ENCODE results near the gene SLC2A14.
"Not testable (repeated sequence)": the region's sequence is repeated elsewhere in the genome, so short reads cannot be mapped to it uniquely, and the experiment has no call there.

Gene SLC2A14

DNA sequence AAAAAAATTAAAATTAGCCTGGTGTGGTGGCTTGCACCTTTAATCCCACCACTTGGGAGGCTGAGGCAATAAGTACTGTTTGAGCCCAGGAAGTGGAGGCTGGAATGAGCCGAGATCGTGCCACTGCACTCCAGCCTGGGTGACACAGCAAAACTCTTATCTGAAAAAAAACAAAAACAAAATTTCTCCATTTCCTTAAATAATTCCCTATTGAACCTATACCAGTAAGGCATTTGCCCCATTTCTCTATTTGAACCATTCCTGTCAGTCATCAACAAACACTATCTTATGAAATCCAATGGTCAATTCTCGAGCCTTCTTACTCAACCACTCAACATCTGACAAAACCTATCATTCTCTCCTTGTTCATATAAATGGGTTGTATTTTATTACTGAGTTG lies 14.7 kb downstream of the SLC2A14 start:
- peak in 1 of 2 donors; percentile 19 for DNase-seq (ENCODE audit: low read depth in 2 of 2)
- TF ChIP-seq, protein P1, sequence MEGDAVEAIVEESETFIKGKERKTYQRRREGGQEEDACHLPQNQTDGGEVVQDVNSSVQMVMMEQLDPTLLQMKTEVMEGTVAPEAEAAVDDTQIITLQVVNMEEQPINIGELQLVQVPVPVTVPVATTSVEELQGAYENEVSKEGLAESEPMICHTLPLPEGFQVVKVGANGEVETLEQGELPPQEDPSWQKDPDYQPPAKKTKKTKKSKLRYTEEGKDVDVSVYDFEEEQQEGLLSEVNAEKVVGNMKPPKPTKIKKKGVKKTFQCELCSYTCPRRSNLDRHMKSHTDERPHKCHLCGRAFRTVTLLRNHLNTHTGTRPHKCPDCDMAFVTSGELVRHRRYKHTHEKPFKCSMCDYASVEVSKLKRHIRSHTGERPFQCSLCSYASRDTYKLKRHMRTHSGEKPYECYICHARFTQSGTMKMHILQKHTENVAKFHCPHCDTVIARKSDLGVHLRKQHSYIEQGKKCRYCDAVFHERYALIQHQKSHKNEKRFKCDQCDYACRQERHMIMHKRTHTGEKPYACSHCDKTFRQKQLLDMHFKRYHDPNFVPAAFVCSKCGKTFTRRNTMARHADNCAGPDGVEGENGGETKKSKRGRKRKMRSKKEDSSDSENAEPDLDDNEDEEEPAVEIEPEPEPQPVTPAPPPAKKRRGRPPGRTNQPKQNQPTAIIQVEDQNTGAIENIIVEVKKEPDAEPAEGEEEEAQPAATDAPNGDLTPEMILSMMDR (IDR thresholded peaks at IDR 0.05; ENCODE audit: low read depth, low read length), result no peak
- H3K4me3 ChIP-seq (replicated peaks in 1 of 2; ENCODE audit: low read depth in 2 of 2, low read length in 2 of 2), result no peak overlapping the region

DNA sequence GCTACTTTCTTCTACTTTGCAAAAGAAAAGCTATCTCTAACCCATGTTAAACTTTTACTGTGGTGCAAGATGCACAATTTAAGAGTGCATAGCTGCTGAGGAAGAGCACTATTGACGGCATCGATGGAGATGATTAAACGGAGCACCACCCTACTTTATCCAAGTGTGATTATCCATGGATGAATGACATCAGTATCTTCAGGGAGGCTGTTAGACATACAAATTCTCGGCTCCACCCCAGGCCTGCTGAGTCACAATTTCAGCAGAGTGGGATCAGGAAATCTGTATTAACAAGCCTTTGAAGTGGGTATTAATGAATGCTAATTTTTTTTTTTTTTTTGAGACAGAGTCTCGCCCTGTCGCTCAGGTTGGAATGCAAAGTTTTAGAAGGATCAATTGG lies 16.2 kb downstream of the SLC2A14 start:
- no peak overlapping the region for H3K4me3 ChIP-seq (replicated peaks in 1 of 2; ENCODE audit: low read depth in 2 of 2, low read length in 2 of 2)
- no peak for DNase-seq (ENCODE audit: low read depth in 2 of 2)
- TF ChIP-seq, protein P1 (IDR thresholded peaks at IDR 0.05; ENCODE audit: low read depth, low read length), result no peak

DNA sequence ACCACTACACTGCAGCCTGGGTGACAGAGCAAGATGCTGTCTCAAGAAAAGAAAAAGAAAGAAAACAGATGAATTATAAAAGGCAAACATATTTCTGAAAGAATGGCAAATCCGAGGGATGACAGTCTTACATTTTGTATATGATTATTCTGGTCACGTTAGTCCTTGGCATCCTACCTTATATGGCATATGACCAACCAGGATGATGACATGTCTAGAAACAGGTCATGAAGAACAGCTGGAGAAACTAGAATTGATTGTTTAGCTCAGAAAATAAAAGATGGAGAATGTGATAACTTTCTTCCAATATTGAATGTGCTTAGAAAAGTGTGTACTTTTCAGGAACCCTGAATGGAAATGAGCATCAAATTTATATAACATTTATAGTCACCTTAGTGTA lies 19.2 kb downstream of the SLC2A14 start:
- no peak overlapping the region for H3K4me3 ChIP-seq (replicated peaks in 1 of 2; ENCODE audit: low read depth in 2 of 2, low read length in 2 of 2)
- TF ChIP-seq, protein P1 (IDR thresholded peaks at IDR 0.05; ENCODE audit: low read depth, low read length), result no peak
- DNase-seq (ENCODE audit: low read depth in 2 of 2), result no peak

DNA sequence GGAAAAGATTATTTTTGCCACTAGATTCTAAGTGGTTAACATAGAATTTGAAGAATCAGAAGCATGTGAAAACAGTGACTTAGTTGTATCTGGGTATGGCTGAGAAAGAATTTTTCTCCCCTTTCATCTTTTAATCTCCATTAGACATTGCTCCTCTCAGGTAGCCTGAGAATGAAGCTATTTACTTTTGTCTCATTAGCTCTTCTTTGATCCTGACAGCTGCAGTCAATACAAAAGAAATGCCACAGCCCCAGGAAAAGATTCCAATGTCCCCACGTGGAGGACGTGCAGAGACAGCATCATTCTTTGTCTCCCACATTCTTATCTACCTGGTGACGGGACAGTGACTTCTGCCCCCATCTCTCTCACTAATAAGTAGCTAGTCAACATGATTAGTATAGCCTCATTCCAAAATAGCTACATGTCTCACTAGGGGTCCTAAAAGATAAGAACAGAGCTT lies 21.1 kb downstream of the SLC2A14 start:
- H3K4me3 ChIP-seq (replicated peaks in 1 of 2; ENCODE audit: low read depth in 2 of 2, low read length in 2 of 2); DNase-seq (ENCODE audit: low read depth in 2 of 2): not testable (repeated sequence)

DNA sequence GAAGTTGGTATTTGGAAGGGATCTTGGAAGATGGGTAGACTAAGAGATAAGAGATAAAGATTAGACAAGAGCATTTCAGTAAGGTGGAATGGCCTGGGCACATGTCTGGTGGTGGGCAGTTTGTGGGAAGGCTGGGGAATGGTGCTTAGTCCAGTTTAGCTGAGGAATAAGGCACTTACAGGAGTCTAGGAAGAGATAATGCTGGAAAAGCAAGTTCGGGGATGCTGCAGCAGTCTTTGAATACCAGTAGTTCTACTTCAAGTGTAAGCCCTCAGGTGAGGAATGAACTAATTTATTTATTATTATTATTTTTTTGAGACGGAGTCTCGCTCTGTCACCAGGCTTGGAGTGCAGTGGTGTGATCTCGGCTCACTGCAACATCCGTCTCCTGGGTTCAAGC lies 22.6 kb downstream of the SLC2A14 start:
- H3K4me3 ChIP-seq (replicated peaks in 1 of 2; ENCODE audit: low read depth in 2 of 2, low read length in 2 of 2); DNase-seq (ENCODE audit: low read depth in 2 of 2): not testable (repeated sequence)

DNA sequence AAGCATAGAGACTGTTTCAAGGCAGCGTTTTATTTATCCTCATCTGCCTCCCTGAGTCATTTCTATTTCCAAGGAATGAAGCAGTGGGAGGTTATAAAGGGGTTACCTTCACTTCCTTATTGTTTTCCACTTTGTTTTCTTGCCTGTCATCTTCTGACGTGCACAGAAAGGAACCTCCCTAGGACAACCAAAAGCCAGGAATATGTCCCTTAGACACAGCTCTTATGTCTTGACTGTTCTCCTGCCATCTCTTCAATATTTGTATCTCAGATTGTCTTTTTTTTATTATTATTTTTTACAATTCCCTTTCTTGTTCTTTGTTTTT lies 24.7 kb downstream of the SLC2A14 start:
- DNase-seq (ENCODE audit: low read depth in 2 of 2), result not testable (repeated sequence)

DNA sequence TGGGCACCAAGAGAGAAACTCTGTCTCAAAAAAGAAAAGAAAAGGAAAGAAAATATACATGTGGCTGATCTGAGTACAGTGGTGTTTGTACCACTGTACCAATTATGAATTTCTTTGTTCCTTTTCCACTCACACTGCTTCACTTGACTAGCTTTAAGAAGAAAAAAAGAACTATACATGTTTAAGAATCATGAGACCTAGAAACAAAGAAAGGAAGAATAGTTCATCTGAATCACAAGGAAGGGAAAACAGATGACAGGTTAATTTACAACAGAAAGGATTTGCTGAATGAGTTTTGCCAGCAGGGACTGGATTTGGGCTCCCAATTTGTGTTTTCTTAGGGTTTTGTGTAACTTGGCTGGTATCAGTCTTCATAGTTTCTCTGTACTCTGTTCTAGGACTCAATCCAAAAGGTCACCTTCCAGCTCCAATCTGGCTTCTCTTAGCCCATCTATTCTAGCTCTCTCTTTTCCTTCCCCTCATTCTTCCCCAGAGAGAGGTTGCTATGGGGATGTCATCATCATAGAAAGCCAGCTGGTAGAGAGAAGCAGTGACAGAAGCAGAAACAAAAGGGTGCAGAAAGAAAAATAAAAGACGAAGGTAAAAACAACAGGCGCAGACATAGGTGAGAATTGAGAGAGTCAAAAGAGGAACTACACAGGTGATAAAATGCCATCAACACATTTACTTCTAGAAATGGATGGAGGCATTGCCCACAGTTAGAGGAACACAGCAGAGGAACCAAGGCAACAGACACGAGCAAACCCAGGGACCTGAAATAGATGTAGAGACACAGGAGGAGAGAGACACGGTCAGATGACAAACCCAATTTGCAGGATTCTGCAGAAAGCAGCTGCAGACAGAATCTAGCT lies 25.3 kb downstream of the SLC2A14 start:
- H3K4me3 ChIP-seq (replicated peaks in 1 of 2; ENCODE audit: low read depth in 2 of 2, low read length in 2 of 2), result not testable (repeated sequence)

More for the DNA sequence above, 24.7 kb downstream of the SLC2A14 start:
- H3K4me3 ChIP-seq (replicated peaks in 1 of 2; ENCODE audit: low read depth in 2 of 2, low read length in 2 of 2), result not testable (repeated sequence)

DNA sequence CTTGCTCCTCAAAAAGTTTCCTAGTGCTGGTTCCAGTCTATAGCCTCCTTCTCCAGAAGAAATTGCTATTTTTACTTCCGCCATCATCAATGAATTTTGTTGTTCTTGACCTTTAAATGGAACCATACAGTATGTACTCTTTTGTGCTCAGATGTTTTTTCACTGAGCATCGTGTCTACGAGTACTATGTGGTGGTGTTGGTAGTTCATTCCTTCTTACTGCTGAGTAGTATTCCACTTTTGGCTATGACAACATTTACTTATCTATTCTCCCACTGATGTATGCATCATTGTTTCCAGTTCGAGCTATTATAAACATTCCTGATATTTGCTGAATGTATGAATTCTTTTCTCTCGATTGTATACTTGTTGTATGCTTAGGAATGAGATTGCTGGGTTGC lies 28.6 kb downstream of the SLC2A14 start:
- peak in 1 of 2 donors; percentile 50 for DNase-seq (ENCODE audit: low read depth in 2 of 2)
- H3K4me3 ChIP-seq (replicated peaks in 1 of 2; ENCODE audit: low read depth in 2 of 2, low read length in 2 of 2), result no peak overlapping the region
- TF ChIP-seq, protein P1 (IDR thresholded peaks at IDR 0.05; ENCODE audit: low read depth, low read length), result no peak

More for the DNA sequence above, 25.3 kb downstream of the SLC2A14 start:
- DNase-seq (ENCODE audit: low read depth in 2 of 2), result peak in 1 of 2 donors; percentile 16

DNA sequence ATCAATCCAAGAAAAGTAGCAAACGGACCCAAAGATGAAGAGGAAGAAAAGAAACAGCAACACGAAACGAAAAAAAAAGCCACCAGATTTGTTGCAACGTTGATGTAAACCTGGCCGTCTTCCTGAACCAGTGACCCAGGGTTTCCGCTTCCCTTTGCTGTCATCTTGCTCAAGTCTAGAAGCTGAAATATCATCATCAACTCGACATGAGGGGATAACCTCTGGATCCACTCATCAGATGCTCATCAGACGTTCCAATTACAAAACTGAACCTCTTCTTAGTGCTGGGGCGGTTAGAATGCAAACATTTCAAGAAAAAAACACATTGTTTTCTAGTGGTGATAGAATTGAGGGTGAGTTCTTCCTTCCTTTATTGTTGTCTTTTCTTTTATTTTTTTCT lies 29.1 kb downstream of the SLC2A14 start:
- DNase-seq (ENCODE audit: low read depth in 2 of 2), result peak in 1 of 2 donors; percentile 40

DNA sequence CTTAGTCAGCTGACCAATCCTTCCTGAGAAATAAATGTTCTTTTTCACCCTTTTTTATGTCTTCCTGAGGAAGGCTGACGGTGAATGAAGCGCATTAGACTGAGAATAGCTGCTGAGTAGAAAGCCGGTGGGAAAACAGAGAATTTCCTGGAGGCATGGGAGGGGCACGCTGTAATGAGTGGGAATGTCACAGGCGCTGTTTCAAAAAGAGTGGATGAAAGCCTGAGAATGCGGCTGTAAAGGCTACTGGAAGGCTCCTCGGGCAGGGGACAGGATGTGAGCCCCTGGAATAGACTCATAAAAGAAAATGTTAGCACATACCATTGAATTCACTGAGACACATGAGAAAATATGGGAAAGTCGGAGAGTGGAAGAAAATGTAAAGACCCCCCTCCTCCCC lies 29.6 kb downstream of the SLC2A14 start:
- DNase-seq (ENCODE audit: low read depth in 2 of 2); H3K4me3 ChIP-seq (replicated peaks in 1 of 2; ENCODE audit: low read depth in 2 of 2, low read length in 2 of 2): not testable (repeated sequence)

More for the DNA sequence above, 29.1 kb downstream of the SLC2A14 start:
- not testable (repeated sequence) for H3K4me3 ChIP-seq (replicated peaks in 1 of 2; ENCODE audit: low read depth in 2 of 2, low read length in 2 of 2)

DNA sequence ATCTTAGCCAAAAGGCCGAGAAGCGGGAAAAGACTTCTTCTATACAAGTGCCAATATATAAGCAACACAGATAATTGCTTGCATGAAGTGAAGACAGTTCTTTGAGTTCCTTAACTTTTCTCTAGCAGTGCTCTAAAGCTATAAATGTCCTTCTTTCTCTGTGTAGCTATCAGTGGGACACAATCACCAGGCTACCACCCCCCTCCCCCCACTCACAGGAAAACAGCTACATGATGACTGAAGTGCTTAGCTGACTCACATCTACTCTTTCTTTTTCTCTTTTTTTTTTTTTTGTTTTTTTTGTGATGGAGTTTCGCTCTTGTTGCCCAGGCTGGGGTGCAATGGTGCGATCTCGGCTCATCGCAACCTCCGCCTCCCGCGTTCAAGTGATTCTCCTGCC lies 30.3 kb downstream of the SLC2A14 start:
- not testable (repeated sequence) for H3K4me3 ChIP-seq (replicated peaks in 1 of 2; ENCODE audit: low read depth in 2 of 2, low read length in 2 of 2); DNase-seq (ENCODE audit: low read depth in 2 of 2)

DNA sequence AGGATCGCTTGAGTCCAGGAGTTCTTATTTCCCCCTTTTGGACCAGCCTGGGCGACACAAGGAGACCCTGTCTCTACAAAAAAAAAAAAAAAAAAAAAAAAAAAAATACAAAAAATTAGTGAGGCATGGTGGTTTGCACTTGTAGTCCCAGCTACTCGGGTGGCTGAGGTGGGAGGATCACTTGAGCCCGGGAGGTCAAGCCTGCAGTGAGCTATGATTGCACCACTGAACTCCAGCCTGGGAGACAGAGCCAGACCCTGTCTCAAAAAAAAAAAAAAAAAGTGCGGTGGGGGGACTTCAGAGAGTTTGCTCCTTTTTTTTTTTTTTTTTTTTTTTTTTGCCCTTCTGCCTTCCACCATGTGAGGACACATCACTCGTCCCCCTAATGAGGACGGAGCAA lies 32.9 kb downstream of the SLC2A14 start:
- DNase-seq (ENCODE audit: low read depth in 2 of 2); H3K4me3 ChIP-seq (replicated peaks in 1 of 2; ENCODE audit: low read depth in 2 of 2, low read length in 2 of 2): not testable (repeated sequence)

DNA sequence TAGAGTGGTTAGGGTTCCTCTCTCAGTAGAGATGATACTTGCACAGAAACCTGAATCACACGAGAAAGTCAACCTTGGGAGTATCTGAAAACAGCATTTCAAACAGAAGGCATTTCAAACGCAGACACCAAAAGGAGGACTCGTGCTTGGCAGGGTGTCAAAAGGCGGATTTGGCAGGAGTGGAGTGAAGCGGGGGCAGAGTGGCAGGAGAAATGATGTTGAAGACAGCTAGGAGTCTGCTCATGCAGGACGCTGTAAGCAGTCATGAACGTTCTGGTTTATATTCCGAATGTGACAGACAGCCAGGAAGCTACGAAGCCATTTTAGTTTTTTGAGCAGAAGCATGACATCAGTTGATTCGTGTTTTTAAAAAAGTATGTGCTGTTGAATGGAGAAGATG lies 33.5 kb downstream of the SLC2A14 start:
- peak in 1 of 2 donors; percentile 77 for DNase-seq (ENCODE audit: low read depth in 2 of 2)
- H3K4me3 ChIP-seq (replicated peaks in 1 of 2; ENCODE audit: low read depth in 2 of 2, low read length in 2 of 2), result not testable (repeated sequence)
